Hematopoietic multipotent progenitor cell treated with erythropoietin and hydrocortisone succinate and interleukin-3 and kit ligand, for 15 days (in vitro differentiated cells): ENCODE data around the gene SEPTIN10.
"Not testable (repeated sequence)": the region's sequence is repeated elsewhere in the genome, so short reads cannot be mapped to it uniquely, and the experiment has no call there.

Experiments
- DNase-seq: peaks from one replicate; pipeline ENCODE4 v3.0.0-alpha.2; 2015; ENCODE audit warnings: low spot score

The SEPTIN10 gene

GRCh38 chr2:109601783-109602182, 12.0 kb downstream of the SEPTIN10 start:
- DNase-seq: no peak

DNA sequence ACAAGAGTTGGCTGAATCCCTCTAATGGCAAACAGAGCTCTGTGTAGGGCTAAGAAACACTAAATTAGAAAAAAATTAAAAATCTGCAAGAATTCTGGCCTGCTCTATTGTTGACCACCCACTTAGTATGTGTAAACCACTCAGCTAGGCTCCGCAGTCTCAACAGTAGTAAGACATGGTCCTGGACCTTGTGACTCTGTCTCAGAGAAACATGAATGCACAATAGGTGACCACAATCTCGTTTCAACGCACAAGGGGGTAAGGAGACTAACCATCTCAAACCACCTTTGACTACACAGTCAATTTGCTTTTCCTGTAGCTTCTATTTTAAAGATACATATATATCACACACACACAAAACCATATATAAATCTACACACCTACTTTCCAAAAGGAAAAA, 16.5 kb downstream of the SEPTIN10 start:
- DNase-seq: no peak

- DNase-seq: no peak
Observed at GRCh38 chr2:109595644-109596043, 18.1 kb downstream of the SEPTIN10 start.

DNA sequence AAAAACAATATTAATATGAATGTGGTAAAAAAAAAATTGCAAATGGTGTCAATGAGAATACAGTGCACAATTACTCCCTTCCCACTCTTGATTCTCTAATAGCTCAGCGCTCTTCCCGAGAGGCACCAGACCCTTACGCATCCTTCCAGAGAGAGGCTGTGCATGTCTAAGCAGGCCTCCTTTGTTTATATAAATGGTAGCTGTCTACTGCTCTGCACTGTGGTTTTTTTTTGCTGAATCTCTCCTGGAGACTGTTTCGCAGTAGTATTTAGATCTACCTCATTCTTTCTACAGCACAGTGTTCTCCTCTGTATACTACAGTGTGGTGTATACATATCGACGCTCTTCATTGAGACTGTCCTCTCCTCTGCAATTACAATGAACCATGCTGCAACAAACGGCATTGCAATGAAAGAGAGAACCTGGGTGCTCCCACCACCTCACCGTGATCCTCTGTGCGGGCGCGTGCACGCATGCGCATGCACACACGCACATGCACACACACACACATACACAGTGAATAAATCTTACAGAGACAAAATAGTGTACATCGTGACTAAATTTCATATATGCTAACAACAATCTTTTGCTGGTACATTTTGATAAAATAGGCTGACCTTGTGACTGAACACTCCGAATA, 19.4 kb downstream of the SEPTIN10 start:
- no peak for DNase-seq

GRCh38 chr2:109592905-109593304, 20.9 kb downstream of the SEPTIN10 start:
- no peak for DNase-seq

GRCh38 chr2:109591206-109591605, 22.6 kb downstream of the SEPTIN10 start:
- DNase-seq: no peak

DNA sequence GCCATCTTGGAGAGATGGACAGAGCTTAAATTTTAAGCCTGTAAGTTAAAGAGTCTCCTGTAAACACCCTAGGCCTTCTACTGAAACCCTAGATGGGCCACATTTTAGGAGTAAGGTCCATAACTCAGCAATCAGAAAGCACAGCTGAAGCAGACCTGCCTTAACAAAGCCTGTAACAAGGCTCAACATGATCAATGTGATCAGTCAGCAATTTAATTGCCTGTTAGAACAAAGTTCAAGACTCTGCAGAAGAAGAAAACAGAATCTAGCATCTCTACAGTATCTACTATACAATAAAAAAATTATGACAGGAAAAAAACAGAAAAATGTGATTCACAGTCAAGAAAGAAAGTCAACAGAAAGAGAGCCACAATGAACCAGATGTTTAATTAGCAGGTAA, 27.1 kb downstream of the SEPTIN10 start:
- no peak for DNase-seq

DNA sequence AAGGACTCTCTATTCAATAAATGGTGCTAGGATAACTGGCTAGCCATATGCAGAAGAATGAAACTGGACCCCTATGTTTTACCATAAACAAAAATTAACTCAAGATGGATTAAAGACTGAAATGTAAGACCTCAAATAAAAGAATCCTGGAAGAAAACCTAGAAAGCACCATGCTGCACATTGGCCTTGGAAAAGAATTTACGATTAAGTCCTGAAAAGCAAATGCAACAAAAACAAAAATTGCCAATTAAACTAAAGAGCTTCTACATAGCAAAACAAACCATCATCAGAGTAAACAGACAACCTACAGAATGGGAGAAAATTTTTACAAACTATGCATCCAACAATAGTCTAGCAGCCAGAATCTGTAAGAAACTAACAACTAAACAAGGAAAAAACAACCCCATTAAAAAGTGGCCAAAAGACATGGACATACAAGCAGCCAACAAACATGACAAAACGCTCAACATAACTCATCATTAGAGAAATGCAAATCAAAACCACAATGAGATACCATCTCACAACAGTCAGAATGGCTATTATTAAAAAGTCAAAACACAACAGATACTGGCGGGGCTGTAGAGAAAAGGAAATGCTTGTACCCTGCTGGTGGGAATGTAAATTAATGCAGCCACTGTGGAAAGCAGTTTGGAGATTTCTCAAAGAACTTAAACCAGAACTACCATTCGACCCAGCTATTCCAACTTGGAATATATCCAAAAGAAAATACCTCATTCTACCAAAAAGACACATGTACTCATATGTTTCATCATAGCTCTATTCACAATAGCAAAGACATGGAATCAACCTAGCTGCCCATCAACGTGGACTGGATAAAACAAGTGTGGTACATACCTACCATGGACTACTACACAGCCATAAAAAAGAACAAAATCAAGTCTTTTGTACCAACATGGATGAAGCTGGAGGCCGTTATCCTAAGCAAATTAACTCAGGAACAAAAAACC, 30.6 kb downstream of the SEPTIN10 start:
- DNase-seq: no peak

DNA sequence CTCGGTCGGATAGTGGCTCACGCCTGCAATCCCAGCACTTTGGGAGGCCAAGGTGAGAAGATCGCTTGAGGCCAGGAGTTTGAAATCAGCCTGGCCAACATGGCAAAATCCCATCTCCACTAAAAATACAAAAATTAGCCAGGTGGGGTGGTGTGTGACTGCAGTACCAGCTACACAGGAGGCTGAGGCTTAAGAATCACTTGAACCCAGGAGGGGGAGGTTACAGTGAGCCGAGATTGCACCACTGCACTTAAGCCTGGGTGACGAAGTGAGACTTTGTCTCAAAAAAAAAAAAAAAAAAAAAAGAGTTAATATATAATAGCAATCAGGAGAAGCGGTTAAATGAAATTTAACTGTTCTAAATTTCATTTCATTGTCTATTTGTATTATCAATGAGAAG, 36.1 kb downstream of the SEPTIN10 start:
- DNase-seq: not testable (repeated sequence)

GRCh38 chr2:109575373-109575772, 38.4 kb downstream of the SEPTIN10 start:
- DNase-seq: no peak

DNA sequence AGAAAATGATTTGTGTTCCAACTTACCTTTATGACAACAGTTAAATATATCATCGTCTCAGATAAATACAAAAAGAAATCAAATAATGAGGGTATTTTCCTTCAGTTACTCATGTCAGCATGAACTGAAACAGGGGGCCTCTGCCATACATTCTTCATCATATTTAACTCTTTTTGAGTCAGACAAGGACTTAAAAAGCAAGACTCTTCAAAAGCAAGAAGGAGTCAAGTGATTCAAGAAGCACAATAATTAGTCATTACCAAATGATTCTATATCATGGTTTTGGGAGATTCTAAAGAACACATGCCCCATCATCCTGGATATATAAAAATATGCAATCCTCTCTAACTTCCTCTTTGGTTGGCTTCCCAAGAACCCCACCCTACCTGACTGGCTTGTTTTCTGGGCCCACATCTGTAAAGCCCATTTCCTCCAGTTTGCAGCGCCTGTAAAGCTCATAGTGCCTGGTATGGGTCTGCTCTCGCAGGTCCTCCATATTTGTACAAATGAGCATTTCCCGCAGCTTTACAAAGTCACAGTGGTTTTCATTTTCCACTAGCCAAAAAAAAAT, 49.7 kb downstream of the SEPTIN10 start:
- no peak for DNase-seq

GRCh38 chr2:109563288-109563687, 50.5 kb downstream of the SEPTIN10 start:
- no peak for DNase-seq

DNA sequence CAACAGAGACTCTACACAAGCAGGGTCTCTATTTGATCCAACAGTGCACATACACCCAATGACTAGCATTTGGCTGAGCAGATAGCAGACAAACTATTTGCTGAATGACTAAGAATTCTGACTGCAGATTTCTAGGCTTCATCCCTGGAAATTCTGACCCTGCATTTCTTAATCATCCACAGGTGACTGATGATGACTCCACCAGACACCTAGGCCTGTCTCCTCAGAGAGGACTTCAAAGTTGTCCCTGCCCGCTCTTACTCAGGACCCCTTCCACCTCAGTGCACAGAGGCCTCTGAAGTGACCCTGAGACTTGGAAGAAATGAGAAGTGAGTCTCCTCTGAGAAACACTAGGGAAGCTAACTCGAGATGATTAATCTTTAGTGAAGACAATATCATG, 51.3 kb downstream of the SEPTIN10 start:
- no peak for DNase-seq

DNA sequence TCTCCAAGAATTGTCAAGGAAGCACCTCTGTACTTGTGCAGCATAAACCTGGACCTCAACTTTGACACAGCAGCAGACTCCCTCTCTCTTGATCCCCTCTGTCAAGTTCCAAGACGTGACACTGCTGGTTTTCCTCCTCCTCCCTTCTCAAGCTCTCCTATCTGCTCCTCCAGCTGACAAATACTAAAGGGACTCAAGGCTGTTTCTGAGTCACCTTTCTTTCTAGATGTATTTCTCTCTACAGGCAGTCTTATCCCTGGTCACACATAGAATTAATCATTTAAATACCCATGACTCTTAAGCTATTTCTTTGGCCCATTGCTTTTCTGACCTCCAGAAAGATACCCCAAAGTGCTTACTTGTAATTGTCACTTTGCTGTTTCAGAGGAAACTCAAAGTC, 53.5 kb downstream of the SEPTIN10 start:
- DNase-seq: no peak

GRCh38 chr2:109558076-109558882, 55.5 kb downstream of the SEPTIN10 start:
- peak; percentile 5 for DNase-seq

DNA sequence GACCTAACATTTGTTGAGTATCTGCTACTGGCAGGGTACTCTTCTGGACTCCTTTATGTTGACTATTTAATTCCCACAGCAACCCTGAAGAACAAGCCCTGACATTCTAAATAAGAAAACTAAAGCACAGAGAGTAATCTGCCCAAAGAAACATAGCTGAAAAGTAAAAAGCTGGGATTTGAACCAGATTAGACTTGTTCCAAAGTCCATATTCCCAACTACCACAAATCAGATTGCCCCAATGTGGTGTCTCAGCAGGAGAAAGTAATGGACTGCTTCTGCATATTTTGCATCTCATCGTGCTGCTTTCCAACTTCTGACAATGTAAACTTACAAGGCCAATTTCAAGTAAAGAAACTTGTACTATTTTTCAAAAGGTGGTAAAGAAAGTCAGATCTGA, 56.5 kb downstream of the SEPTIN10 start:
- no peak for DNase-seq

- DNase-seq: no peak
Observed at GRCh38 chr2:109555346-109555900, 58.3 kb downstream of the SEPTIN10 start.

DNA sequence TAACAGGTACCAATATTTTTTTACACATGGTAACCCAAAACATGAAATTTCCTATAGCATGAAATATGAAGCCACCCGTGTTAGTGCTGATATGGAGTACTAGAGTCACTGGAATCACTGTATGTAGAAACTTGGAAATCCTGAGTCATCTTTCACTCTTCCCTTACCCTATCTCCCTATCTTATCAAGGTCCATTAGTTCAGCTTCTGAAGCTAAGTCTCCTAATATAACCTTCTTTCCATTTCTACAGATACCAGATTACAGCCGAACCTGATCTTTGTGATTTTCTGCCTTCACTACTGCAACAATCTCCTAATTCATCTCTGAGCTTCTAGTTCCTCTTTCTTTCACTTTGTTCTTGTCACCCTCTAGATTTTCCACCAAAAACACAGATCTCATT, 59.0 kb downstream of the SEPTIN10 start:
- no peak for DNase-seq

DNA sequence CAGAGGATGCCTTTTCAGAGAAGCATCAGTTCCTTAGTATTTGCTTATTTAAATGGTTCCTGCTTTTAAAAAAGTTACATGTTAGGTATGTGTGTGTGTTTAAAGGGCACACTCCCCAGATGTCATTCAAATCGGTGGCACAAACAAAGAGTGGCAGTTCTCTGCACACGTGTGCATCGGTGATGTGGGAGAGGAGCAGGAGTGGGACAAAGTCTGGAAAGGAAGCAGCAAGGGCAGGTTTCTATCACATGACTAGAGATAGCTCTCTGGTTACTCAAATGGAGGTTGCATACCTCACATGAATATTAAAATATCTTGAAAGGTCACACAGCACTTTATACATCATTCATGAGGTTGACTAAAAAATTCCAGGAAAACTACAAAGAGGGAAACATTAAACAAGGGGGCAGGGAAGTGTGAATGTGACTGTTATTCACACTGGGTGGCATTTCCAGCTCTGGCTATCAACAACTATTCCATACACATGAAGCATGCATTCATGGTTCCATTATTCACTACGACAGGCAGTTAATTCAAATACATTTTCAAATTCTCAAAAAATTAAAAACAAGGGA, 64.7 kb downstream of the SEPTIN10 start:
- no peak for DNase-seq

DNA sequence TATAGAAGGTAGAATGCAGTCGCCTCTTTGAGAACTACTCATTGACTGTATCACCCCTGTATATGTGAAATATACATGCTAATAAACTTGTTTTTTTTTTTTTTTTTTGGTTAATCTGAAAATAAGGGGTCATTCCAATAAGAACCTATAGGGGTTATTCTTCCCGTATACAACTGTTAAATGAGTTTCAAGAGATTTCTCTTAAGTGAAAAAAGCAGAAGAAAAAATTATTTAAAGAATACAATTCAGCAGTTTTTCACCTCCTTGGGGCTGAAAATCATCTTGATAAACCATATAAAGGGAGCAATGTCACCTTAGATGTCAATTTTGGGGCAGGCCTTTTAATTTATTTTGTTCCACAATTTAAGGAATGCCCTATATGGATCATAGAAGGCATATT, 66.5 kb downstream of the SEPTIN10 start:
- DNase-seq: no peak
